ENCODE results near the gene CPT1A. TPM values are rescaled to one million over a fixed set of nuclear protein-coding genes. Genes with fewer than 3 reads are reported as not detected.
"Not testable (repeated sequence)": the region's sequence is repeated elsewhere in the genome, so short reads cannot be mapped to it uniquely, and the experiment has no call there.

The CPT1A gene
- total RNA-seq, result 100 to 1,000 TPM; 149 to 261 TPM
- long read RNA-seq, full-length matches to known transcripts, result 21 of 53 reads
- long read RNA-seq, partial matches to known transcripts, result 5 of 53 reads
- long read RNA-seq, other reads (novel, unspliced or antisense), result 27 of 53 reads

DNA sequence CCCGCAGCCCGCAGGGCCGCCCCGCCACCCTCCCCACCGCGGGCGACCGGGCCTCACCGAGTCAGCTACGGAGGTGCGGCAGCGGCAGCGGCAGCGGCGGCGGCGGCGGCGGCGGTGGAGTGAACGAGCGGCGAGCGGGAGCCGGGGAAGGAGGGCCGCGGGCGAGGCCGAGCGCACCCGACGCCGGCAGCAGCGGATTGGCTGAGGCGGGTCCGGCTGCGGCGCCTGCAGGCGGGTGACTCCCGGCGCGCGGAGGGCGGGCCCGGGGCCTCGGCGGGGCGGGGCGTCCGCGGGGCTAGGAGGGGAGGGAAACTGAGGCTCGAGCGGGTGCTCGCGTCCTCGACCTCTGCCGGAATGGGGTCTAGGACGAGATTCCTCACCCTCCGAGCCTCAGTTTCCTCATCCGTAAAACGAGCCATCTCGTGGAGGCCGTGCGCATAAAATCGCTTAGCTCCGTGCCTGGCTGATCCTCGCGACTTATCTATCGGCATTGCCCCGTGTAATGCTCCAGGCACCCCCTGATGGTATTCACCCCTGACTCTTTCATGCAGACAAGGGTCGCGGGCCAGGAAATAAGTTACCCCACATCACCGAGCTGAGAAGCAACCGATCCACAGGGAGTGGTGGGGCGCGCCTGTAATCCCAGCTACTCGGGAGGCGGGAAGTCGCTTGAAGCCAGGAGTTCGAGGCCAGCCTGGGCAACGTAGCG, at the start of gene CPT1A:
Gene CPT1A (minus strand): TSS at position 199 of the 709 bp plus-strand sequence. CDS start 26,442 bp downstream, outside the sequence.
- intact Hi-C loops (cut with DNase I, micrococcal nuclease), result no loop called here
- ATAC-seq, result peak; percentile 46
- DNase-seq, result peak; percentile 77 to 87

DNA sequence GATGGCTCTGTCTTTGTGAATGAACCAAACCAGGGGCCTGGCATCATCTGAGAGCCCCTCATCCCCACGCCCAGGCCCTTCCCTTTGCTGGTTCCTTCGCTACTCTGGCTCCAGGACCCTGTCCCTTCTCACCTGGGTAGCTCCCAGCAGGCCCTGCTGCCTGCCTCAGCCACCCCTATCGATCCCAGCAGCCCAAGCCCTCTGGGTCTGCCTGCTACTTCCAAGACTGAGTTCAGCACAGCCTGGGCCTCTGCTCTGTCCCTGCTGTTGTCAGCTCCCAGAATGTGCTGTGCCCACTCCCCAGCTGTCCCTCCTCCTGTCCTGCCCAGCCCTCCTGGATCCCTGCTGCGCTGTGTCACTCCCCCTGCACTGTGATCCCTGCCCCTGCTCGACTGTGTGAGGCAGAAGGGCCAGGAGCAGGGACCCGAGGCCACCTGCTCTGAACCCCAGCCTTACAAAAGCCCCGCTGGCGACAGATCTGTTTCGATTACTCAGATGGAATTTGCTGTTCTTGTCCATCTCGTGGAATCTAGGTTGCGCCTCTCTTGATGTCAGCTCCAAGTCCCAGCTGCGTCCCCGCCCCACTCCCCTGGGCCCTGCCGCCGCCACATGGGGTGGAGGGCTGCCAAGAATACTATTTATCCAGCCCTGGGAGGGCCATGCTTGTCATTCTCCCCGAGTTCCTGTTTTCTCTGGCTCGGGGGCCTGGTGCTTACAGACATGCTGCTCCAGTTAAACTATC, 48.9 kb upstream of the CPT1A start:
- no peak for ATAC-seq
- intact Hi-C loops (cut with DNase I, micrococcal nuclease), result no loop called here
- no peak for DNase-seq

DNA sequence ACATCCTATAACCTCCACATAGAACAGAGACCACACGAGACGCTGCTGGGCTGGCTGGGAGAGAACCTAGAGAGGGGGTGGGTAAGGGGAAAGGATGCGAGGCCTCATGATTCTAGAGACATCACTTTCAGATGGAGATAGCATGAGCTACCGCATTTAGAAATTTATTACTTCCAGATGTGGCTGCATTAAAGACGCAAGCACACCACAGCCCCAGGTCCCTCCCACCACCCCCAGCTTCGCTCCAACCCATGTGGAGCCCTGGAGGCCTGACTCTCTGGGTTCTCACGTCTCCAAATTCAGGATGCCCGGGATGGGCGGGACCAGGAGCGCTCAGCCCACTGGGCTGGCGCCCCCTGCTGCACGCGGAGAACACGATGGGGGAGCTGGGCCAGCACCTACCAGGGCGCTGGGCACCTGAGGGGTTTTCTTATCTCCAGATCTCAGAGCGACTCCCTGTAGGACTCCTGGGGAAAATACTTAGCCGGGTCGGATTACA, 48.3 kb upstream of the CPT1A start:
- DNase-seq (peak; percentile 38 to 44), ATAC-seq (peak; percentile 40)
- intact Hi-C loops (cut with DNase I, micrococcal nuclease), result no loop called here

DNA sequence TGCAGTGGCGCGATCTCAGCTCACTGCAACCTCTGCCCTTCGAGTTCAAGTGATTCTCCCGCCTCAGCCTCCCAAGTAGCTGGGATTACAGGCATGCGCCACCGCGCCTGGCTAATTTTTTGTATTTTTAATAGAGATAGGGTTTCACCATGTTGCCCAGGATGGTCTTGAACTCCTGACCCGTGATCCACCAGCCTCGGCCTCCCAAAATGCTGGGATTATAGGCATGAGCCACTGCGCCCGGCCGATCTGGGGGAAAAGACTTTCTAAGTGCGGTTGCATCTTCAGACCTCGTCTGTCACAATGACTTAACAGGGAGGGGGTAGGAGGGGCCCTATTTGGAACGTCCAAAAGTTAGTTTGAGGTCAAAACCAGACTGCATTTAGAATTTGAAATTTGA, 43.1 kb upstream of the CPT1A start:
- intact Hi-C loops (cut with DNase I, micrococcal nuclease); DNase-seq; ATAC-seq: not testable (repeated sequence)

DNA sequence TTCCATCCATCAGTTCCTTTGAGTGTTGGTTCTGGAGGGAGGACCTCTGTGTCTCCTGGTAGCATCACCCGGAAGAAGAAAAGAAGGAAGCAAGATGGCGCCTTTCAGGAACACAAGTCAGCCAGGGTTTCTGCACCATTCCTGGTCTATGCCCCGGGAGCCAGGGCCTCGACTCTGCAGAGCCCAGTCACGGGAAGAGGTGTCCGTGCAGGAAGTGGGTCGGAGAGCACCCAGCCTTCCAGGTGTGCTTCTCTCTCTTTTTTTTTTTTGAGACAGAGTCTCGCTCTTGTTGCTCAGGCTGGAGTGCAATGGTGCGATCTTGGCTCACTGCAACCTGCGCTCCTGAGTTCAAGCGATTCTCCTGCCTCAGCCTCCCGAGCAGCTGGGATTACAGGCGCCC, 40.7 kb upstream of the CPT1A start:
- ATAC-seq (no peak), DNase-seq (no peak)
- intact Hi-C loops (cut with DNase I, micrococcal nuclease), result no loop called here

DNA sequence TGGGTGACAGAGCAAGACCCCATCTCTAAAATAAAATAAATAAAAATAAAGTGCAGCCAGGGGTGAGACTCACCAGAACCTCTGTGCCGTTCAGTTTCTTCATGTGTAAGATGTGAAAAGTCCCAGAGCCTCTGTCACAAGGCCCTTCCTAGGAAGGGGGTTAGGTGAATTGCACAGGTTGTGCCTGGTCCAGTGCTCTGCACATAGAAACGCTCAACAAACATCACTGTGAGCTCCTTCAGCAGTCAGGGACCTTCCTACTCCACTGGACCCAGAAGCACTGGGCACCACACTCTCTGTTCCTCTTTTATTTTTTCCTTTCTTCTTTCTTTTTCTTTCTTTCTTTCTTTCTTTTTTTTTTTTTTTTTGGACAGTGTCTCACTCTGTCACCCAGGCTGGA, 39.6 kb upstream of the CPT1A start:
- no peak for DNase-seq
- intact Hi-C loops (cut with DNase I, micrococcal nuclease), result no loop called here
- ATAC-seq, result no peak

DNA sequence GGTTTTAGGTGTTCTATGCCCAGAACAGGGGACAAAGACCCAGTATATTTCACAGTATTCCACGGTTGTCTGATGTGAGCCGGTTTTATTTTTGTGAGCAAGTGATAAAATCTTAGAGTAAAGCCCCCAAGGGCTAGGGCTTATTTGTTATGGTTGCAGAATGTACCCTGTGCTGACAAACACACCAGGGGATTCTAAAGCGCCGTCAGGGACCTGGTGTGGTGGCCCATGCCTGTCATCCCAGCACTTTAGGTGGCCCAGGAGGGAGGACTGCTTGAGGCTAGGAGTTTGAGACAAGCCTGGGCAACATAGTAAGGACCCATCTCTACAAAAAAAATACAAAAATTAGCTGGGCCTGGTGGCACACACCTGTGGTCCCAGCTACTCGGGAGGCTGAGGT, 39.1 kb upstream of the CPT1A start:
- intact Hi-C loops (cut with DNase I, micrococcal nuclease), result no loop called here
- ATAC-seq (no peak), DNase-seq (no peak)

DNA sequence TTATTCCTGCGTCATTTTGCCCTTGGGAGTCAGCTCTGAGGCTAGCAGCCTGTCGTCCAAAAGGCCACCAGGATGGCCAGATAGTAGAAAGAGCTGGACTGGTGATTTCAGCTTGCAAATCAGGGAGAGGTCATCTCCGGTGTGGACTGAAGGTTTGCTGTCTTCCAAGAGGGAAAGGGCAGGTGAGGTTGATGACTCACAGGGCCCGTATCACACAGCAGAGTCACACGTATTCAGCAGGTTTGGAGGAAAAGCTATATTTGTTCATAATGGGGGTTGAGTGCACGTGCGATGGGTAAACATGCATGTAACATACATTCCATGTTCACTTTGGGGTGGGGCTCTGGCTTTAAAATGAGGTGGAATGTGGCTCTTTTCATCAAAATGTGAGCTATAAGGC, 36.3 kb upstream of the CPT1A start:
- intact Hi-C loops (cut with DNase I, micrococcal nuclease), result no loop called here
- ATAC-seq (no peak), DNase-seq (no peak)

DNA sequence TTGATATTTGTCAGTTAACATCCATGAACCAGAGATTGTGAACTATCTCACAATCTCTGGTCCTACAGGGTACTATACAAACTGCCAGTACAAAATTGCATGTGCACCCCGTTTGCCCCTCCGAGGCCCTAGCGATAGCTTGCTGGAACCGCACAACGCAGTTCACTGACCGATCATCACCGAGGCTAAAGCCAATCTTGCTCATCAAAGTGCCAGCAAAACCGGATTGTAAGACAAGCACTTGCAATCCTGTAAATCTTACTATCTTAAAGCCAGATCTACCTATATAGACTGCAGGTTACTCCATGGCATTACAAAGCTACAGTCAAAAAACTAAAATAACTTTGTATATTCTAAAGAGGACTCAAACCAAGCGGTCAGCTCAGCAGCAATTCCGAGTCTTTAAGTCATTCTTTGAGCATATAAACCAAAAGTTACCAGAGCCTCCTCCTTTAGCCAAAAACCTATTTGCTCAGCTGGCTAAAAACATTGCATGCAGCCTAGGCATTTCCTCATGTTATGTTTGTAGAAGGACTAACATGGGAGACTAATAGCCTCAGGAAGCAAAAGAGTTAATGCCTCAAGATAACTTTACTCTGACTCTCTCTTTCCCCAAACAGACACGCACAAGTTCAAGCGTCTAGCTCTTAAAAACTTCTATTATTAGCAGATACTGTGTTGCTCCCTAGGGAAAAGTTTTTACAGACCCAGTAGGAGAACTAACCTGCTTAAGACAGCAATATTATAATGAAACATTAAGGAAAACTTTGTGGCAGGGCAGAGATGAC, 30.7 kb upstream of the CPT1A start:
- DNase-seq (no peak), ATAC-seq (no peak)
- intact Hi-C loops (cut with DNase I, micrococcal nuclease), result no loop called here

DNA sequence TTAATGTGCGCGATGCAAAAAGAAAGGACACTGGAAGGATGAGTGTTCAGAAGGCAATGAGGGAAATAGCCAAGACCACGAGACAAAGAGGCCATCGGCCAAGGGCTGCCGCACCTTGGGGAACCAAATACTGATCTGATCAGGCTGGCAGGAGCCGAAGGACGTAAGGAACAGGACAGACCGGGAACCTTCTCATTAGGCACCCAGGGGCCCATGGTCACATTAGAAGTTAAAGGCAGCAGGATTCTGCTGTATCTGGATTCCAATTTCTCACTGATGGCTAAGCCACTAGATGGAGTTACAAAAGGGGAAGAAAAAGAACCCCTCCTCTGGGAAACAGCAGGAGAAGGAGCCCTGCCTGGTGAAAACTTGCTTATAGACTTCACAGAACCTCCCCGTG, 28.8 kb upstream of the CPT1A start:
- no peak for DNase-seq
- peak; percentile 62 for ATAC-seq
- intact Hi-C loops (cut with DNase I, micrococcal nuclease), result no loop called here

DNA sequence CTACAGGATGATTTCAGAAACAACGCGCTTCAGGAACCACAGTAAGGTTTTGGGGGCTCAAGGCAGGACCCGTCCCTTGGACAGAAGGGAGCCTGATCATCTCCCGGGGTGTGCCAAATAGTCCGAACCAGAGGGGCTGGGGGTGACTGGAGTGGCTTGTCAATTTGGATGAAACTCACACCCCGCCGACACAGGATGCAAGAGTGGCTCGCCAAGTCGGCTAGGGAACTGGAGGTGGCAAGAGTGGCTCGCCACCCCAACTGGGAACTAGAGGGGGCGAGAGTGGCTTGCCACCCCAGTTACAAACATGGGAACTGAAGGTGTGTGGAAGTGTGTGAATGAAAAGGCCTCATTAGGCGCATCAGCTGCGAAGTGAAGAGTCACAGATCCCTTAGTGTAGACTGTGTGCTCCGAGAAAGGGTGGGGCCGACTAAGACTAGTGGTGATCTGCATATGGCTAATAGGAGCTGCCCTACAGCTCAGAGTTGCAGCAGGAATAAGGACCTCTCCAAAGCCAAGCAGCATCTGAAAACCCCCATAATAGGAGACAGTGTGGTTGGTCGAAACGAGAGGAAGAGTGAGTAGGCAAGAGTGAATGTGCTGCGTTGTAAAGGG, 26.6 kb upstream of the CPT1A start:
- ATAC-seq (no peak), DNase-seq (no peak)
- intact Hi-C loops (cut with DNase I, micrococcal nuclease), result no loop called here

DNA sequence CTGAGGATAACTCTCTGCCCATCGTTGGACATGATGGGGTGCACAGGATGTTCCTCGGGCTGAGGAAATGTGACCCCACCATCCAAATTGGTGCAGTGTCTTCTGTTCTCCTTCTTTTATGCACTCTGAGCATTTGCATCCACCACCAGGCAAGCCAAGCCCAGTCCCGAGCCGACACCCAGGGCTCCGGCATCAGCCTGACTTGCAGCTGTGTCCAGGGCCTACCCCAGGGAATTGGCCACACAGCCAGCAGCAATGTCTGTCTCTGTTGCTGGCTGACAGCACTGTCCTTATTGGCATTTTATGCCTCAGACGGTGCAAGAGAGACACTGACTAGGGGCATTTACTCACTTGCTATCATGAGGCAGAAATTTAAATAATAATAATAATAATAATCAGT, 25.4 kb upstream of the CPT1A start:
- ATAC-seq, result no peak
- intact Hi-C loops (cut with DNase I, micrococcal nuclease), result no loop called here
- no peak for DNase-seq

DNA sequence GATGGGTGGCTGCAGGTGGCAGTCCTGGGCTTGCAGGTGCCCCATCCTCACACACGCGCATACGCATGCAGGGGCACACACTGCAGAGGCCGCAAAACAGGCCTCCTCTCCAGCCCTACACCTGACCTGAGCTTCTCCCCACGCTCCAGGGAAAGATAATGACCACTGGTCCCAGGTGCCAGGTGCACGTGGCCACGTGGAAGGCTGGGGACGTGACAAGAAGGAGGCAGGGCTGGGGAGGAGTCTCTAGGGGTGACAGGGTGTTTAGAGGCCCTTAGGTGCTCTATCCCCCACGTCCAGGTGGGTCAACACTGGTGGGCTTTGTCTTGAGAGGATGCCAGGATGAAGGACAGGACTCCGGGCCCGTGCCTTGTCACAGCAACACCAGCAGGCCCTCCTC, 23.5 kb upstream of the CPT1A start:
- no peak for ATAC-seq
- intact Hi-C loops (cut with DNase I, micrococcal nuclease), result no loop called here
- DNase-seq, result no peak

DNA sequence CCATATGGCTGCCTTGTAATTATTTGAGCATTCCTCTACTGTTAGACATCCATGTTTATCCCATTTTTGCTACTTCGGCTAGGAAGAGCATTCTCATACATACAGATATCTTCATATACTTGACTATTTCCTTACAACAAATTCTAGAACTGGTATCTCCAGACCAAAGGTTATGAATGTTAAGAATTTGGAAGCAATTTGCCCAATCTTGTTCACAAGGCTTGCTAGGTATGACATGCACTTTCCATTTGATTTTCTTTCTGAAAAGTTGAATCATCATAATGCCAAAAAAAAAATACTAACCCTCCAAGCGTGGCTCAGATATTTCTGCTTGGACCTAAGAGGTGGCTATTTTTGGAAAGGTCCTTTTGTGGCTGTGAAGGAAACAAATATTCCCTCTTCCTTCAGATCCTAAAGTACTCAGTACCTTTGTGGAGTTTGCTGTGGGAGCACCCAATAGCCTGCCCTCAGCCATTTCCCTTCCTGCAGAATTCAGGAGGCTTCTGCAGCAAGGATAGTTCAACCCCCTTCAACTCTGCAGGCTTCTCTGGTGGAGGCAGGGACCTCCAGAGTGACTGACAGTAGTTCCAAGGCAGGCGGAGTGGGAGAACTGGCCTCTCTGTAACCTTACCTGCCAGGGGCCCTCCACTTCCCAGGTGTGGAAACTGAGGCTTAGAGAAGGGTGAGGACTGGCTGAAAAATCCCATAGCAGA, 22.0 kb upstream of the CPT1A start:
- intact Hi-C loops (cut with DNase I, micrococcal nuclease), result no loop called here
- DNase-seq (no peak), ATAC-seq (no peak)

DNA sequence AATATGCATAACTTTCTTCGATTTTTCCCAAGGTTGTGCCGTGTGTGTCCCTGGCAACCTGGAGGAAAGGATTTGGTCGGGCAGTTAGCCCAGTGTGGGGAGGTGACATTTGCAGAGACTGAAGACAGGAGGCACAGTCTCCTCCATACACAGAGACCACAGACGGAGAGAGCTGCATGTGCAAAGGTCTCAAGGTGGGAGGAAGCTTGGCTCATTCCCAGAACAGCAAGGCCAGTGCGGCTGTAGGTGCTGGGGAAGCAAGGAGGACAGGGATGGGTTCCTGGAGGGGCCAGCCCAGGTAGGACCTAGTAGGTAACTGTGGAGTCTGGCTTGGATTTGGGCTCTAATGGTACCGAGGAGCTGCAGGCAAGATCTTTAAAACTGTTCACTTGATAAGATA, 20.7 kb upstream of the CPT1A start:
- no peak for DNase-seq
- ATAC-seq, result no peak
- intact Hi-C loops (cut with DNase I, micrococcal nuclease), result no loop called here

DNA sequence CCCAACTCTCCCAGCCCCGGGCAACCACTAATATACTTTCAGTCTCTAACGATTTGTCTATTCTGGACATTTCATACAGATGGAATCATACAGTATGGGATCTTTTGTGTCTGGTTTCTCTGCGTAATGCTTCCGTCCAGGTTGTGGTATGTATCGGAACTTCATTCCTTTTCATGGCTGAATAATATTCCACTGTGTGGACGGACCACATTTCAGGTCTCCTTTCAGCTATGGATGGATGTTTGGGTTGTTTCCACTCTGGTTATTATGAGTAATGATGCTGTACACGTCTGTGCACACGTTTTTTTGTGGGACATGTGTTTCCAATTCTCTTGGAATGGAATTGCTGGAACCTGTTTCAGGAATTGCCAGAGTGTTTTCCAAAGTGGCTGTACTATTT, 17.4 kb upstream of the CPT1A start:
- intact Hi-C loops (cut with DNase I, micrococcal nuclease), result no loop called here
- no peak for ATAC-seq

DNA sequence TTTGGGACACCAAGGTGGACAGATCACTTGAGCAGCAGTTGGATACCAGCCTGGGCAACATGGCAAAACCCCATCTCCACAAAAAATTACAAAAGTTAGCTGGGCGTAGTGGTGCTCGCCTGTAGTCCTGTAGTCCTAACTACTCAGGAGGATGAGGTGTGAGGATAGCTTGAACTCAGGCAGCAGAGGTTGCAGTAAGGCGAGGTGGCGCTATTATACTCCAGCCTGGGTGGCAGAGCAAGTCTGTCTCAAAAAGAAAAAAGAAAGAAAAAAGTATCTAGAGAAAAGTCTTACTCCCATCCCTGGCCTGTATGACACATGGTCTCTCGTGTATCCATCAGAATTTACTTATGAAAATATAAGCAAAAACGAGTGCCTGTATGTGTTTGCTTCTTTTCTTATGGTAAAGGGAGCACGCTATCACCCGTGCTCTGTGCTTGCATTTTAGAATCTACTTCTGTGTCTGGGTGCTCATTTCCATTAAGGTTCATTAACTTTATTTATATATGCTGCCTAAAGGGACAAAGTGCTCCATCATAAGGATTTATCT, 15.4 kb upstream of the CPT1A start:
- ATAC-seq, result peak; percentile 20
- intact Hi-C loops (cut with DNase I, micrococcal nuclease), result no loop called here
- DNase-seq, result no peak

More for the DNA sequence above, 17.4 kb upstream of the CPT1A start:
- no peak for DNase-seq

DNA sequence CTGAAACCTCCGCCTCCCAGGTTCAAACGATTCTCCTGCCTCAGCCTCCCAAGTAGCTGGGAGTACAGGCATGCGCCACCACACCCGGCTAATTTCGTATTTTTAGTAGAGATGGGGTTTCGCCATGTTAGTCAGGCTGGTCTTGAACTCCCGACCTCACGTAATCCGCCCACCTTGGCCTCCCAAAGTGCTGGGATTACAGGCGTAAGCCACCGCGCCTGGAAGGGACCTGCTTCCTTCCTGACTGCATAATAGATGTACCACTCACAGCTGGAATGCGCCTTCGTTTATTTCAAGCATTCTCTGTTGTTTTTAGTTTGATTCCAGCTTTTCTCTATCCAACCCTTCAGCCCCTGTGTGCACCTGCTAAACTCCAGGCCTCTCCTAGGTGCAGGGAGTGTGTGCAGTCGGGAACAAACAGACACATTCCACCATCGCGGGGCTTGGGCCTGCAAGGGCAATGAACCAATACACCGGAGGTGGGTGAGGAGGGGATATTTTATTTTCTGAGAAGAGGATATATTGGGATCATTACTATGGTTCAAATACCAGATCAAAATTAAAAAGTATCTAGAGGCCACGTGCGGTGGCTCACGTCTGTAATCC, 14.8 kb upstream of the CPT1A start:
- intact Hi-C loops (cut with DNase I, micrococcal nuclease); DNase-seq; ATAC-seq: not testable (repeated sequence)

Data from left colon (tissue), 2 donors.